ENCODE data around the gene ATP5PO.
"Not testable (repeated sequence)": the region's sequence is repeated elsewhere in the genome, so short reads cannot be mapped to it uniquely, and the experiment has no call there.

ATP5PO gene

GRCh38 chr21:33897739-33898138, 17.9 kb downstream of the ATP5PO start:
- no peak for DNase-seq

GRCh38 chr21:33897098-33897497, 18.5 kb downstream of the ATP5PO start:
- DNase-seq, result no peak

GRCh38 chr21:33896691-33897090, 18.9 kb downstream of the ATP5PO start:
- DNase-seq, result no peak

GRCh38 chr21:33895356-33895755, 20.2 kb downstream of the ATP5PO start:
- no peak for DNase-seq

- no peak for DNase-seq
Observed at GRCh38 chr21:33894736-33895288, 20.8 kb downstream of the ATP5PO start.

- no peak for DNase-seq
Observed at GRCh38 chr21:33893917-33894316, 21.7 kb downstream of the ATP5PO start.

- DNase-seq, result no peak
Observed at GRCh38 chr21:33892853-33893252, 22.8 kb downstream of the ATP5PO start.

GRCh38 chr21:33890187-33890586, 25.4 kb downstream of the ATP5PO start:
- DNase-seq, result no peak

- DNase-seq, result no peak
Observed at GRCh38 chr21:33886321-33886720, 29.3 kb downstream of the ATP5PO start.

- no peak for DNase-seq
Observed at GRCh38 chr21:33885172-33885514, 30.5 kb downstream of the ATP5PO start.

- DNase-seq, result no peak
Observed at GRCh38 chr21:33884376-33885171, 31.0 kb downstream of the ATP5PO start.

GRCh38 chr21:33883118-33883517, 32.5 kb downstream of the ATP5PO start:
- DNase-seq, result no peak

GRCh38 chr21:33881689-33882440, 33.7 kb downstream of the ATP5PO start:
- no peak for DNase-seq

GRCh38 chr21:33880626-33881025, 35.0 kb downstream of the ATP5PO start:
- DNase-seq, result no peak

- DNase-seq, result no peak
Observed at GRCh38 chr21:33878824-33879223, 36.8 kb downstream of the ATP5PO start.

GRCh38 chr21:33875026-33875695, 40.4 kb downstream of the ATP5PO start:
- DNase-seq, result no peak

- no peak for DNase-seq
Observed at GRCh38 chr21:33874161-33874560, 41.4 kb downstream of the ATP5PO start.

GRCh38 chr21:33872881-33873515, 42.6 kb downstream of the ATP5PO start:
- DNase-seq, result no peak

- no peak for DNase-seq
Observed at GRCh38 chr21:33871171-33871570, 44.4 kb downstream of the ATP5PO start.

GRCh38 chr21:33870768-33871167, 44.8 kb downstream of the ATP5PO start:
- no peak for DNase-seq

GRCh38 chr21:33869873-33870272, 45.7 kb downstream of the ATP5PO start:
- no peak for DNase-seq

GRCh38 chr21:33867868-33868267, 47.7 kb downstream of the ATP5PO start:
- not testable (repeated sequence) for DNase-seq

- DNase-seq, result no peak
Observed at GRCh38 chr21:33866826-33867225, 48.8 kb downstream of the ATP5PO start.

Data from NK-92 treated with Interleukin-12 subunit alpha and Interleukin-12 subunit beta, amount 100 ng/mL, for 24 hours (cell line).